ENCODE data around the gene STYK1.
"Not testable (repeated sequence)": the region's sequence is repeated elsewhere in the genome, so short reads cannot be mapped to it uniquely, and the experiment has no call there.

Gene STYK1

GRCh38 chr12:10620078-10620779 lies 53.6 kb downstream of the STYK1 start:
- no peak for DNase-seq (ENCODE audit: low read depth)

DNA sequence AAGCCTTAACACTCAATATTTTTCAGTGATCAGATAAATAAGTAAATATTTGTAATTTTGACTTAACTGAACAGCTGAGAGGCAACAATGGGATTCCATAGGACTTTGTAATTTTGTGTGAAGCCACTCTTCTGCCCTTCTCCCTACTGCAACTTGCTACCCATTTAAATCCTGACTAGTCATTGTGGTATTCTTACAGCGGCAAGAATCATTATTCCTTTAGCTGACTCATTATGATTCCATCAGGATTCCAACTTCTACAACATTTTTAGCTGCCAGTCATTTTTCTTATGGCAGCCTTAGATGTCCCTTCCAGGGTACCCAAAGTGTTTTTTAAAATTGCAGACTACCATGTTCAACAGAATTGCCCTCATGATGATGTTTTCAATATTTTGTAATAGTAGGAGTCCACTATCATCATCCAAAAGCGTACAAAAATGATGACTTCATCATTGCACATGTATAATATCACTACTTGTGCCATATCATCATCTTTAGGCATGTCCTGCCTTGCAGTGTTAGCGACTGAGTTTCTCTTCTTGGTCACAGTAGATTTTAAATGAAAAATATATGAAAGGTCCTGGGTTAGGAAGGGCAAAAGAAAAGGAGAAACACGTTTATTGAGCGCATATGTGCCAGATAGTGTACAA lies 55.4 kb downstream of the STYK1 start:
- peak; percentile 73 for DNase-seq (ENCODE audit: low read depth)

DNA sequence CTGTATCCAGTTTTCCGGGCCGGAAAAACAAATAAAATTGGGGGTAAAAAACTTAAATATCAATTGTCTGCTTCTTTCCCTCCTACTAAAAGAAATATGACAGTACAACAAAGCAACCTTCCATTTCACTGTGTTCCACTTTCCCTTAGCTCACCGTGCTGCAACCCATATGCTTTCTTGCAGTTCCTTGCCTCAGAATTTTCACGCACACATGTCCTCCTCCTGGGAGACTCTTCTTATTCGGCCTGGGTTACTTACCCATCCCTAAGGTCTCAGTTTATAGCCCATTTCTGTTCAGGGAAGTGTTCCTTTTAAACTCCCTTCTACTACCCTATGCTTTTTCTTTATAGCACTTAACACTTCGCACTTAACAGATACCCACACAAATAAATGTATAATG lies 56.0 kb downstream of the STYK1 start:
- no peak for DNase-seq (ENCODE audit: low read depth)

GRCh38 chr12:10615532-10615931 lies 58.3 kb downstream of the STYK1 start:
- no peak for DNase-seq (ENCODE audit: low read depth)

DNA sequence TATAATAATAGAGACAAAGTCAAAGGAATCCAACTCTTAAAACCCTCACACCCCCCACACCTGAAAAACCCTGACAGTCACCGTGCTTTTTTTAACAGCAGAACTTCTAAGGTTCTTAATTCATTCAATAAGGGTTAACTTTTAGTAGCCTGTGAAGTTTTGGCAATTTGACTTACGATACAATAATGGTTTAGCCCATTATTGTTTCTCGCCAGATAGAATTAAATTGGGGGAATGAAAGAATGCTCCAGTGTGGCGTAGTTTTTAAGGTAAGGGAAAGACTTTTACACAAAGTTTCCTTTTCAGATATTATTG lies 59.8 kb downstream of the STYK1 start:
- DNase-seq (ENCODE audit: low read depth): no peak

DNA sequence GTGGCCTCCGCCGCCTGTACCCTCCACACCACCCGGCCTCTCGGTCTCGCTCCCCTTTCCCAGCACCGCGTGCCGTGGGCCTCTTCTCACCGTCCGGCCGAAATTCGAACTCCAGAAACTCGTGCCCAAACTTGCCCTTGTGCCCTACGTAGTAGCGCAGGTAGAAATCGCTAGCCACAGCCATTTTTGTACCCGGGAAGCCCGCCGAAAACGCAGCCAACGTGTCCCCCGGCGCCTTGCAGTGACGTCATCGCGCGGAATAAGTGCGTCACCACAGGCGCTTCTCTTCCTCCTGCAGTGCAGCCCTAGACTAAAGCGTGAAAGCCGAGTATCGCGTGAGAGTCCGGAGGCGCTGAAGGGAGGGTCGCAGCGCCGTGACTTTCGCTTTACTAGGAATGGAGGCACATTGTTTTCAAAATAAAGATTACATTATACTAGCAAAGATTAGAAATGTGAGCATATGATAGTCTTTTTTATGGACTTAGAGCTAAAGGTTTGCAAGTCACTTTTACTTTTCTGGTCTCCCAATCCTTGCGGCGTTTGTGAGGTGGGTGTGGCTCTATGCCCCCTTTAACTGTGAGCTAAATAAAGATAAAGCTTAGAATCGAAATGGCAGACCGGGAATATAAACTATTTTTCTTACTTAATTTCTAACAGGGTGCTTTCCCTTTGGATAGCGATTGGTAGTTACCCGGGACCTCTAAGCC lies 60.4 kb downstream of the STYK1 start, which contains the start of gene MAGOHB:
Gene MAGOHB, minus strand, starts transcription at position 261 of the 707 bp plus-strand sequence. Its CDS starts 77 bp downstream, at position 184.
- peak; percentile 75 for DNase-seq (ENCODE audit: low read depth)

DNA sequence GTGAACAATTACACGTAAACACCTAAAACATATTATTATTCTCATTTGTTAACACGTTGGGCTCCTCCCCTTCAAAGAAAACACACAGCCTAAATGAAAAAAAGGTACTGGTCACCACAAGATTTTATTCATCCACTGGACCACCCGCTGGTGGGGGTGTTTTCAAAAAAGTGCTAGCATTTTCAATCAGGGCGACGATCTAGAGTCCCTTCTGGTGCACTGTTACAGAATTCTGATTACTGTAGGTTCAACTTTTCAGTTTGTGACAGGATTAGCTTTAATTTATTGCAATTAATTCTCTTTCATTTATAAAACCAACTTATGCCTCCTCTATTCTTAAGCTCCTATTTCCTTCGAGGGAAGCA lies 60.9 kb downstream of the STYK1 start:
- no peak for DNase-seq (ENCODE audit: low read depth)

- no peak for DNase-seq (ENCODE audit: low read depth)
Measured at GRCh38 chr12:10612110-10612509, 61.7 kb downstream of the STYK1 start.

DNA sequence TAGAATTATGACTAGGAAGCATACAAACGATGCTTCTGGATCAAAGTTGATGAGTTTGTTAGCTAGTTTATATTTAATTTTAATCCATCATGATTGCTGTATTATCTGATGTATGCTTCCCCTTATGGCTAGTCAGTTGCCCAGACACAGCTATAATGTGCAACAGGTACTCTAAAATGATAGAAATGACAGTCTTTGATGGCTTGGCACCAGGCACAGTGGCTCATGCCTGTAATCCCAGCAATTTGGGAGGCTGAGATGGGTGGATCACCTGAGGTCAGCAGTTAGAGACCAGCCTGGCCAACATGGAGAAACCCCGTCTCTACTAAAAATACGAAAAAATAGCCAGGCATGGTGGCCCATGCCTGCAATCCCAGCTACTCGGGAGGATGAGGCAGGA lies 62.6 kb downstream of the STYK1 start:
- not testable (repeated sequence) for DNase-seq (ENCODE audit: low read depth)

GRCh38 chr12:10610188-10610587 lies 63.7 kb downstream of the STYK1 start:
- no peak for DNase-seq (ENCODE audit: low read depth)

DNA sequence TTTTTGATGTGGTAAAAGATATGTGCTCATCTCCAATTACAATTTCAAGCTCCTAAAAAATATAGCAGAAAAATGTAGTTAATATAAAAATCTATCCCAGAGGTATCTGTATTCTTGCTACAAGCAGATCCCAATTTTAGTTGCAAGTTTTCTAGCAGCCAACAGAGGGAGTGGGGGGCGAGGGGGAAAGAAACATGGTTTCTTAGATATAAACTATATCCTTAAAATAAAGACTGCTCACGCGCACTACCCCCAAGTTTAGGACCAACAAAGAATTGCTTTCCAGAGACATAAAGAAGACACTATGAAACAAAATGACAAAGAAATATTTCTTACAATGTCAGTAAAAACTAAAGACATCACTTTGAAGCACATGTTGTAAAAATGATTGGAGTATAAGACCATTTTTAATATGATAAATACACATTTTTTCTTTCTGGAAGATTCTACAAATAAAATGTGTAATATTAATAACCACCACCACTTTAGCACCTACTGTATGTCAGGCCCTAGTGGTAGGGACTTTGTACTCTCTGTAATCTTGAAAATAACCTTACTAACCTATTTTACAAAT lies 65.9 kb downstream of the STYK1 start:
- no peak for DNase-seq (ENCODE audit: low read depth)

- DNase-seq (ENCODE audit: low read depth): no peak
Measured at GRCh38 chr12:10601860-10602259, 72.0 kb downstream of the STYK1 start.

DNA sequence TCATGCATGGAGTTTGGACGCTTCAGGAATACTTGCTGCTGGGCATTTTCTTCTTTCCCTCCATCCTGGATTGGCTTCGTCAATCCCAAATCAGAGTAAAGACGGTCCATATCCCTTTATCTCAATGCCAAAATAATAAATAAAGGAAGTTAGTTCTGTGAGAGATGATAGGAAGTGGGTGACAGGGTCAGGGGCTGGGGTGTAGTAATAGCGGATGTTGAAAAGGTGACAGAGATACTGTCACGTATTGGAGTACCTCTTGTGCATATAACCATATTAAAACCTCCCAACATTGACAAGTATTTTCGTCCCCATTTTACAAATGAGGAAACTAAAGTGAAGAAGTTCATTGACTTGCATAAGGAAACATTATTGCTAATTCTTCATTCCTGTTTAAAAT lies 72.9 kb downstream of the STYK1 start:
- no peak for DNase-seq (ENCODE audit: low read depth)

GRCh38 chr12:10595881-10596280 lies 78.0 kb downstream of the STYK1 start:
- DNase-seq (ENCODE audit: low read depth): no peak

GRCh38 chr12:10590966-10591365 lies 82.9 kb downstream of the STYK1 start:
- DNase-seq (ENCODE audit: low read depth): no peak

DNA sequence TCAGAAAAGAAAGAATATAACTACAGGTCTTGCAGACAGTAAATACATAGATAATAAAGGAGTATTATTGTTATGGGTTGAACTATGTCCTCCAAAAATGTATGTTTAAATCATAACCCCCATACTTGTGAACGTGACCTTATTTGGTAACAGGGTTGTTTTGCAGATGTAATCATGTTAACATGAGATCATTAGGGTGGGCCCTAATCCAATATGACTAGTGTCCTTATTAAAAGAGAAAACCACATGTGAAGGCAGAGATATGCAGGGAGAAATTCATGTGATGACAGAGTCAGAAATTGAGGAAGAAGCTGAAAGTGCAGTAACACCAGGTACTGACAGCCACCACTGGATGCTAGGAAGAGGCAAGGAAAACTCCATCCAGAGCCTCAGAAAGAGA lies 89.4 kb downstream of the STYK1 start:
- DNase-seq (ENCODE audit: low read depth): no peak

- DNase-seq (ENCODE audit: low read depth): no peak
Measured at GRCh38 chr12:10582704-10583103, 91.1 kb downstream of the STYK1 start.

DNA sequence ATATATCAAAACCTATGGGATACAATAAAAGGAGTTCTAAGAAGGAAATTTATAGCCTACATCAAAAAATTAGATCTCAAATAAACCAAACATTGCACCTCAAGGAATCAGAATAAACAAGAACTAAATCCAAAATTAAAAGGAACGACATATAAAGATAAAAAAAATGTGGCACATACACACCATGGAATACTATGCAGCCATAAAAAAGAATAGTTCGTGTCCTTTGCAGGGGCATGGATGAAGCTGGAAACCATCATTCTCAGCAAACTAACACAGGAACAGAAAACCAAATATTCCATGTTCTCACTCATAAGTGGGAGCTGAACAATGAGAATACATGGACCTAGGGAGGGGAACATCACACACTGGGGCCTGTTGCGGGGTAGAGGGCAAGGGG lies 91.7 kb downstream of the STYK1 start:
- not testable (repeated sequence) for DNase-seq (ENCODE audit: low read depth)

- DNase-seq (ENCODE audit: low read depth): no peak
Measured at GRCh38 chr12:10574307-10574706, 99.5 kb downstream of the STYK1 start.

DNA sequence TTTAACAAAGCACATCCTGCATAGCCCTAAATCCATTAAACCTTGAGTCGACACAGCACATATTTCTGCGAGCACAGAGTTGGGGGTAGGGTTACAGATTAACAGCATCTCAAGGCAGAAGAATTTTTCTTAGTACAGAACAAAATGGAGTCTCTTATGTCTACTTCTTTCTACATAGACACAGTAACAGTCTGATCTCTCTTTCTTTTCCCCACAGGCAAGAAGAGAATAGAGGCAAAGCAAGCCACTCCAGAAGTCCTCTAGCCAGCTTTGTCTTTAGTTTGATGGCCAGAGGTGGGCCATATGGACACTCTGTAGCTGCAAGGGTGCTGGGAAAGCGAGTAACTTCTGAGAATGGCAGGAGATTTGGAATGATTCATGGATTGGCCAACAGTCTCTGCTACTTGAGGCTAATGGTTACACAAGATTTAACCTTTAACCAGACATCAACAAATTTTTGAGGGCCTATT lies 101.8 kb downstream of the STYK1 start:
- DNase-seq (ENCODE audit: low read depth): peak; percentile 29

DNA sequence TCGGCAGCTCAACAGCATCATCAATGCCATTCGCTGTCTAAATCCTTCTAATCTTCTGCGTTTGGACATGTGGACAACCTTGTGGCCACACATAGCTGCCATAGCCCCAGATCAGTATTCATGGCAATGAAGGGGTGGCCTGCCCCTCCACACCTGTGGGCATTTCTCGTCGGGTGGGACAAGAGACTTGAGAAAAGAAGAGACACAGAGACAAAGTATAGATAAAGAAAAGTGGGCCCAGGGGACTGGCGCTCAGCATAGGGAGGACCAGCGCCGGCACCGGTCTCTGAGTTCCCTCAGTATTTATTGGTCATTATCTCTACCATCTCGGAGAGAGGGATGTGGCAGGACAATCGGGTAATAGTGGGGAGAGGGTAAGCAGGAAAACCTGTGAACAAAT lies 102.7 kb downstream of the STYK1 start:
- no peak for DNase-seq (ENCODE audit: low read depth)

Data from GM04503 (cell line).